Body of pancreas (tissue), 4 donors: ENCODE data around the gene GPATCH2. TPM values are rescaled to one million over a fixed set of nuclear protein-coding genes. Genes with fewer than 3 reads are reported as not detected.

ENCODE experiments used
- ATAC-seq: fragments of 150-250 bp; one replicate; pipeline ENCODE4 v1.9.1; 2016
- DNase-seq, 4 donors: peaks; one replicate each; pipeline ENCODE4 v3.0.0-alpha.2; 2019
- H3K27ac ChIP-seq, 4 donors: fragments of 200-600 bp; sonication (generic); 1 replicate in 3 of 4; 2 replicates in 1 of 4; pipeline versions ENCODE4 v1.5.1 to v1.6.1; 2016 to 2019; ENCODE audit warnings: mild to moderate bottlenecking in 1 of 4, mixed read lengths in 1 of 4, moderate library complexity in 1 of 4
- H3K27me3 ChIP-seq, 2 donors: fragments of 200-600 bp; sonication (generic); one replicate each; pipeline ENCODE4 v1.6.0; 2016; ENCODE audit warnings: mild to moderate bottlenecking in 1 of 2
- H3K36me3 ChIP-seq, 2 donors: fragments of 200-600 bp; sonication (generic); replicated peaks in 1 of 2; 2 replicates each; pipeline ENCODE4 v1.5.1; 2016; ENCODE audit warnings: low read depth in 2 of 2; ENCODE audit not compliant: insufficient read depth in 1 of 2
- H3K4me1 ChIP-seq: fragments of 200-600 bp; sonication (generic); one replicate; pipeline ENCODE4 v1.6.0; 2016
- H3K4me3 ChIP-seq, 2 donors: fragments of 200-600 bp; sonication (generic); 1 replicate in 1 of 2; 2 replicates in 1 of 2; pipeline ENCODE4 v1.5.1; 2016 to 2019
- H3K9me3 ChIP-seq, 3 donors: fragments of 200-600 bp; sonication (generic); 1 replicate in 2 of 3; 2 replicates in 1 of 3; pipeline ENCODE4 v1.5.1; 2016
- POLR2A ChIP-seq, 3 donors: fragments of 450-650 bp; IDR thresholded peaks; one replicate each; pipeline ENCODE4 v1.6.1; 2016; ENCODE audit warnings: antibody characterized with exemption in 3 of 3, mild to moderate bottlenecking in 2 of 3
- WGBS, 2 donors: methylation state at CpG; one replicate each; pipeline ENCODE4 v1.1.5; 2017; 5-methylcytosine and 5-hydroxymethylcytosine counted together
- intact Hi-C: fragments of 100-400 bp; cut with DNase I; formaldehyde crosslinking; loops from one replicate; pipeline ENCODE4 v1.15.1; 2023
- total RNA-seq, 2 donors: library from RNA; depleted of rRNA; stranded (reverse); fragments of >200 nt; gene quantifications; one replicate each; pipeline ENCODE4 v1.1.0, GENCODE V29; 2016
- TF ChIP-seq, protein P1 (sequence below), 7 experiments: fragments of 450-650 bp in 4 of 7; fragments of 200-600 bp in 3 of 7; sonication (generic) in 3 of 7; IDR thresholded peaks; one replicate each; pipeline ENCODE4 v1.5.1; 2016 to 2019; ENCODE audit warnings: antibody characterized with exemption in 7 of 7

Gene GPATCH2
- total RNA-seq: 10 to 100 TPM in 1 of 2 donors, 1 to 10 TPM in 1; 9.6 to 32.0 TPM

- WGBS, 2 donors: 0% methylated on average over 40 to 42 of the region's 42 CpGs
Measured at GRCh38 chr1:217630711-217631591, at the start of gene GPATCH2, which contains the start of gene SPATA17. GPATCH2 (minus strand) TSS chr1:217631090; CDS start chr1:217630971, 119 bp downstream. SPATA17 (plus strand) TSS chr1:217631344; CDS start chr1:217631379, 35 bp downstream.

GRCh38 chr1:217674028-217674729 lies 43.3 kb upstream of the GPATCH2 start:
- no peak overlapping the region for H3K4me3 ChIP-seq
- H3K36me3 ChIP-seq: no peaks in the 10 kb centered on the region
- H3K27me3 ChIP-seq: no peaks in the 10 kb centered on the region
- ATAC-seq (no peak), DNase-seq (no peak)
- WGBS, 2 donors: 60 to 76% methylated on average over 2 to 4 of the region's 4 CpGs
- no peak overlapping the region for H3K27ac ChIP-seq
- no peaks in the 10 kb centered on the region for H3K9me3 ChIP-seq
- no peaks in the 10 kb centered on the region for H3K4me1 ChIP-seq
- TF ChIP-seq, protein P1, sequence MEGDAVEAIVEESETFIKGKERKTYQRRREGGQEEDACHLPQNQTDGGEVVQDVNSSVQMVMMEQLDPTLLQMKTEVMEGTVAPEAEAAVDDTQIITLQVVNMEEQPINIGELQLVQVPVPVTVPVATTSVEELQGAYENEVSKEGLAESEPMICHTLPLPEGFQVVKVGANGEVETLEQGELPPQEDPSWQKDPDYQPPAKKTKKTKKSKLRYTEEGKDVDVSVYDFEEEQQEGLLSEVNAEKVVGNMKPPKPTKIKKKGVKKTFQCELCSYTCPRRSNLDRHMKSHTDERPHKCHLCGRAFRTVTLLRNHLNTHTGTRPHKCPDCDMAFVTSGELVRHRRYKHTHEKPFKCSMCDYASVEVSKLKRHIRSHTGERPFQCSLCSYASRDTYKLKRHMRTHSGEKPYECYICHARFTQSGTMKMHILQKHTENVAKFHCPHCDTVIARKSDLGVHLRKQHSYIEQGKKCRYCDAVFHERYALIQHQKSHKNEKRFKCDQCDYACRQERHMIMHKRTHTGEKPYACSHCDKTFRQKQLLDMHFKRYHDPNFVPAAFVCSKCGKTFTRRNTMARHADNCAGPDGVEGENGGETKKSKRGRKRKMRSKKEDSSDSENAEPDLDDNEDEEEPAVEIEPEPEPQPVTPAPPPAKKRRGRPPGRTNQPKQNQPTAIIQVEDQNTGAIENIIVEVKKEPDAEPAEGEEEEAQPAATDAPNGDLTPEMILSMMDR (IDR thresholded peaks at IDR 0.05): no peak
- no peak for TF ChIP-seq POLR2A (IDR thresholded peaks at IDR 0.05)
- intact Hi-C loops: no loop called here

More at GRCh38 chr1:217630711-217631591, at the start of gene GPATCH2, which contains the start of gene SPATA17:
- ATAC-seq (peak; percentile 96), DNase-seq (peak; percentile 78 to 87 (median 82))
- peaks cover 43% of the 10 kb centered on the region for H3K4me1 ChIP-seq
- peak in 2 of 3 donors; percentile 61 to 72 for TF ChIP-seq POLR2A (IDR thresholded peaks at IDR 0.05)
- TF ChIP-seq, protein P1 (IDR thresholded peaks at IDR 0.05): peak in 6 of 7 experiments; percentile 20 to 78 (median 61)
- peak within 1 kb of the TSS; percentile 62 to 96 (median 85) for H3K27ac ChIP-seq
- intact Hi-C loops: no loop called here
- H3K27me3 ChIP-seq: no peaks in the 10 kb centered on the region
- H3K36me3 ChIP-seq: no peaks in the 10 kb centered on the region
- peak within 1 kb of the TSS; percentile 33 to 100 for H3K4me3 ChIP-seq
- H3K9me3 ChIP-seq: no peaks in the 10 kb centered on the region

GRCh38 chr1:217673387-217673786 lies 42.5 kb upstream of the GPATCH2 start:
- no peak for DNase-seq
- Histone ChIP-seq H3K27me3 (no peaks in the 10 kb centered on the region), H3K36me3 (no peaks in the 10 kb centered on the region), H3K4me3 (no peak overlapping the region), H3K9me3 (no peaks in the 10 kb centered on the region), H3K4me1 (no peaks in the 10 kb centered on the region), H3K27ac (no peak overlapping the region)
- 49 to 70% methylated on average over 2 of the region's 2 CpGs for WGBS, 2 donors
- no peak for TF ChIP-seq POLR2A (IDR thresholded peaks at IDR 0.05)
- TF ChIP-seq, protein P1 (IDR thresholded peaks at IDR 0.05): no peak
- ATAC-seq: no peak
- intact Hi-C loops: no loop called here

- WGBS, 2 donors: 48 to 58% methylated on average over 2 of the region's 2 CpGs
- Histone ChIP-seq H3K27me3 (no peaks in the 10 kb centered on the region), H3K4me1 (no peaks in the 10 kb centered on the region), H3K27ac (no peak overlapping the region), H3K4me3 (no peak overlapping the region), H3K36me3 (no peaks in the 10 kb centered on the region), H3K9me3 (no peaks in the 10 kb centered on the region)
- ATAC-seq: no peak
- TF ChIP-seq, protein P1 (IDR thresholded peaks at IDR 0.05): no peak
- no peak for TF ChIP-seq POLR2A (IDR thresholded peaks at IDR 0.05)
- intact Hi-C loops: no loop called here
- DNase-seq: no peak
Measured at GRCh38 chr1:217668351-217668940, 37.6 kb upstream of the GPATCH2 start.
